Activated naive CD4-positive, alpha-beta T cell treated with anti-CD3 and anti-CD28 coated beads, Interleukin-2, amount 50 U/mL, for 72 hours (primary cell): ENCODE results near the gene AKAP12. TPM values are rescaled to one million over a fixed set of nuclear protein-coding genes. Genes with fewer than 3 reads are reported as not detected.

Experiments used
- ATAC-seq, 2 donors: fragments of 150-1000 bp; cut with Tn5 transposase; 2 replicates each; pipeline ENCODE4 v1.10.0; 2021; ENCODE audit warnings: mild to moderate bottlenecking in 2 of 2, moderate library complexity in 2 of 2
- DNase-seq, 2 donors: peaks; one replicate each; pipeline ENCODE4 v3.0.0; 2021 to 2022; ENCODE audit warnings: low spot score in 2 of 2
- H3K27ac Mint-ChIP-seq, 2 donors: one replicate each; pipeline ENCODE4 v1.8.0; 2022; ENCODE audit warnings: mild to moderate bottlenecking in 2 of 2, mixed read lengths in 2 of 2
- H3K36me3 Mint-ChIP-seq, 2 donors: one replicate each; pipeline ENCODE4 v1.8.0; 2022; ENCODE audit warnings: mixed read lengths in 2 of 2
- H3K9me3 Mint-ChIP-seq, 2 donors: one replicate each; pipeline ENCODE4 v1.8.0; 2022; ENCODE audit warnings: mixed read lengths in 2 of 2
- total RNA-seq, 2 donors: library from RNA; stranded (reverse); gene quantifications; one replicate each; pipeline ENCODE4 v1.2.3, GENCODE V29; 2022

The AKAP12 gene
- total RNA-seq, 2 donors from 2014 or later, result 0.36 to 1.4 TPM

- peak; percentile 85 to 88 for ATAC-seq
- Mint-ChIP-seq H3K36me3 (peaks cover 20 to 23% of the 10 kb centered on the region in 2 donors), H3K9me3 (no peaks in the 10 kb centered on the region), H3K27ac (peak overlapping the region in 1 of 2 donors; percentile 93)
- DNase-seq, result peak; percentile 98 to 100
Observed at GRCh38 chr6:151390276-151390850, 150.6 kb downstream of the AKAP12 start.

- ATAC-seq (peak in 1 of 2 donors; percentile 27), DNase-seq (peak in 1 of 2 donors; percentile 76)
- peak overlapping the region in 1 of 2 donors; percentile 93 for H3K27ac Mint-ChIP-seq
- peaks cover 20 to 23% of the 10 kb centered on the region in 2 donors for H3K36me3 Mint-ChIP-seq
- H3K9me3 Mint-ChIP-seq, result no peaks in the 10 kb centered on the region
Observed at GRCh38 chr6:151390851-151391470, 151.2 kb downstream of the AKAP12 start.

- Mint-ChIP-seq H3K27ac (peak within 1 kb of the TSS; percentile 93), H3K9me3 (no peaks in the 10 kb centered on the region), H3K36me3 (peaks cover 23 to 26% of the 10 kb centered on the region in 2 donors)
- ATAC-seq (peak; percentile 6 to 12), DNase-seq (peak; percentile 62 to 75)
Observed at GRCh38 chr6:151391471-151392413, 152.0 kb downstream of the AKAP12 start, which contains the start of gene ZBTB2. ZBTB2 (minus strand) TSS chr6:151391559; CDS start chr6:151373637, 17,922 bp downstream.

- no peak for ATAC-seq
- Mint-ChIP-seq H3K27ac (peak overlapping the region; percentile 89 to 93), H3K9me3 (no peaks in the 10 kb centered on the region), H3K36me3 (peaks cover 23 to 29% of the 10 kb centered on the region in 2 donors)
- DNase-seq, result no peak
Observed at GRCh38 chr6:151392427-151392826, 152.7 kb downstream of the AKAP12 start.

GRCh38 chr6:151393410-151393809 is 153.6 kb downstream of the AKAP12 start:
- Mint-ChIP-seq H3K9me3 (no peaks in the 10 kb centered on the region), H3K36me3 (peaks cover 23 to 33% of the 10 kb centered on the region in 2 donors), H3K27ac (peak overlapping the region; percentile 89 to 93)
- DNase-seq (no peak), ATAC-seq (no peak)

GRCh38 chr6:151399679-151400078 is 159.9 kb downstream of the AKAP12 start:
- H3K36me3 Mint-ChIP-seq, result peaks cover 0 to 13% of the 10 kb centered on the region in 2 donors
- H3K27ac Mint-ChIP-seq, result no peak overlapping the region

GRCh38 chr6:151400473-151400872 is 160.7 kb downstream of the AKAP12 start:
- Mint-ChIP-seq H3K36me3 (peaks cover 0 to 13% of the 10 kb centered on the region in 2 donors), H3K9me3 (no peaks in the 10 kb centered on the region), H3K27ac (peak overlapping the region; percentile 64 to 74)
- no peak for DNase-seq
- no peak for ATAC-seq

More at GRCh38 chr6:151399679-151400078, 159.9 kb downstream of the AKAP12 start:
- DNase-seq (no peak), ATAC-seq (peak; percentile 36 to 50)
- H3K9me3 Mint-ChIP-seq, result no peaks in the 10 kb centered on the region

GRCh38 chr6:151402228-151402627 is 162.5 kb downstream of the AKAP12 start:
- ATAC-seq (no peak), DNase-seq (no peak)
- no peak overlapping the region for H3K27ac Mint-ChIP-seq
- peaks cover 0 to 15% of the 10 kb centered on the region in 2 donors for H3K36me3 Mint-ChIP-seq
- no peaks in the 10 kb centered on the region for H3K9me3 Mint-ChIP-seq

GRCh38 chr6:151403919-151404308 is 164.1 kb downstream of the AKAP12 start:
- no peak for ATAC-seq
- Mint-ChIP-seq H3K9me3 (no peaks in the 10 kb centered on the region), H3K27ac (no peak overlapping the region), H3K36me3 (peaks cover 0 to 21% of the 10 kb centered on the region in 2 donors)
- DNase-seq, result no peak

Other genes with a start within 250 kb of the AKAP12 start
- 10 to 100 TPM; 14.8 to 21.4 TPM for gene ZBTB2, start 151.6 kb downstream of the AKAP12 start, total RNA-seq
- gene RMND1, start 212.2 kb downstream of the AKAP12 start, total RNA-seq, result 10 to 100 TPM; 17.8 to 23.4 TPM